HepG2 (cell line): Measurements from ENCODE around the gene KLK14. TPM values are rescaled to one million over a fixed set of nuclear protein-coding genes. Genes with fewer than 3 reads are reported as not detected.

Experiments used
- ATAC-seq: fragments of 200-7000 bp; cut with Tn5 transposase; 3 replicates; pipeline ENCODE4 v1.9.1; 2020; ENCODE audit warnings: mild to moderate bottlenecking, moderate library complexity
- BruUV-seq: library from RNA; stranded (reverse); fragments of 400-500 nt; replicated peaks from 2 replicates; lab custom pipeline; 2021; lab: Mats Ljungman, UMichigan
- CTCF ChIA-PET: fragments of 300-600 bp; formaldehyde crosslinking; extraction: SDS; loops from one replicate; lab custom pipeline; 2021; ENCODE audit warnings: low total read pairs, inconsistent platforms, low intra/inter-chr PET ratio; lab: Yijun Ruan, JAX
- POLR2A ChIA-PET: fragments of 350-600 bp; sonication (Branson Sonifier 250); formaldehyde crosslinking; loops from one replicate; lab custom pipeline; 2020; ENCODE audit warnings: antibody characterized with exemption, inconsistent platforms; lab: Yijun Ruan, JAX
- DNase-seq: peaks from one replicate; pipeline ENCODE4 v3.0.0-alpha.2; 2015; ENCODE audit warnings: low spot score
- FAIRE-seq: peaks from 3 replicates; lab custom pipeline; 2011; peaks lifted over from hg19 to GRCh38; lab: Jason Lieb, UNC
- H2AFZ ChIP-seq: one replicate; pipeline ENCODE4 v1.6.1; 2011; ENCODE audit warnings: low read length, inconsistent platforms
- H3K27ac ChIP-seq: fragments of 300-600 bp; 3 replicates; pipeline ENCODE4 v1.8.0; 2011; ENCODE audit warnings: mixed run types, mild to moderate bottlenecking, mixed read lengths, low read length, inconsistent platforms; ENCODE audit not compliant: insufficient read depth; ENCODE audit errors: extremely low read length
- H3K27me3 ChIP-seq, 2 experiments: fragments of 200-600 bp in 1 of 2; 2 replicates in 1 of 2; 3 replicates in 1 of 2; pipeline versions ENCODE4 v1.6.0 to v1.8.0; 2011; ENCODE audit warnings: low read length in 2 of 2, mild to moderate bottlenecking in 2 of 2, moderate library complexity in 2 of 2, inconsistent platforms in 1 of 2; ENCODE audit not compliant: insufficient read depth in 2 of 2, control insufficient read depth in 1 of 2
- H3K36me3 ChIP-seq, 2 experiments: fragments of 200-600 bp in 1 of 2; replicated peaks in 1 of 2; 2 replicates in 1 of 2; 3 replicates in 1 of 2; pipeline versions ENCODE4 v1.5.1 to v1.8.0; 2011; ENCODE audit warnings: low read length in 2 of 2, inconsistent platforms in 1 of 2; ENCODE audit not compliant: insufficient read depth in 2 of 2, control insufficient read depth in 1 of 2
- H3K4me1 ChIP-seq: 2 replicates; pipeline ENCODE4 v1.5.1; 2012; ENCODE audit warnings: low read length, inconsistent platforms; ENCODE audit not compliant: insufficient read depth
- H3K4me2 ChIP-seq: 2 replicates; pipeline ENCODE4 v1.6.0; 2011; ENCODE audit warnings: low read depth, low read length, inconsistent platforms
- H3K4me3 ChIP-seq, 3 experiments: fragments of 200-600 bp in 1 of 3; sonication (generic), shearing (Covaris generic) in 1 of 3; replicated peaks in 1 of 3; 2 replicates each; pipeline ENCODE4 v1.5.1; 2011 to 2016; ENCODE audit warnings: low read length in 3 of 3, inconsistent platforms in 2 of 3, low read depth in 2 of 3, mild to moderate bottlenecking in 2 of 3, control low read depth in 1 of 3, mixed read lengths in 1 of 3; ENCODE audit not compliant: insufficient read depth in 1 of 3
- H3K79me2 ChIP-seq: one replicate; pipeline ENCODE4 v1.6.1; 2011; ENCODE audit warnings: low read length, inconsistent platforms; ENCODE audit not compliant: insufficient read depth
- H3K9ac ChIP-seq: 2 replicates; pipeline ENCODE4 v1.6.0; 2011; ENCODE audit warnings: mild to moderate bottlenecking, low read depth, low read length, inconsistent platforms; ENCODE audit not compliant: insufficient read depth
- H3K9me3 ChIP-seq: 2 replicates; pipeline ENCODE4 v1.5.1; 2012; ENCODE audit warnings: mild to moderate bottlenecking, low read length
- H4K20me1 ChIP-seq: 2 replicates; pipeline ENCODE4 v1.6.0; 2011; ENCODE audit warnings: inconsistent platforms, mild to moderate bottlenecking, low read length, moderate library complexity; ENCODE audit not compliant: insufficient read depth
- DNMT1 ChIP-seq: sonication (generic); formaldehyde crosslinking; IDR thresholded peaks from 2 replicates; pipeline ENCODE4 v1.5.1; 2020; ENCODE audit warnings: mild to moderate bottlenecking, missing genetic modification reagents
- ETV6 ChIP-seq: sonication (generic); formaldehyde crosslinking; conservative IDR thresholded peaks from 2 replicates; pipeline ENCODE4 v1.4.0; 2020; ENCODE audit warnings: missing genetic modification reagents
- FOXA1 ChIP-seq, 2 experiments: fragments of 450-650 bp in 1 of 2; sonication (generic) in 1 of 2; formaldehyde crosslinking in 1 of 2; IDR thresholded peaks; 2 replicates each; pipeline versions ENCODE4 v1.4.0 to v1.6.1; 2016 to 2020; ENCODE audit warnings: missing genetic modification reagents in 1 of 2
- FOXO1 ChIP-seq: sonication (generic); formaldehyde crosslinking; IDR thresholded peaks from 2 replicates; pipeline ENCODE4 v1.4.0; 2020; ENCODE audit warnings: missing genetic modification reagents
- PRMT3 ChIP-seq: sonication (generic); formaldehyde crosslinking; IDR thresholded peaks from 2 replicates; pipeline ENCODE4 v1.8.1; 2022; ENCODE audit warnings: low read depth, mild to moderate bottlenecking, moderate library complexity, missing genetic modification reagents, borderline replicate concordance
- REXO4 ChIP-seq: sonication (generic); formaldehyde crosslinking; IDR thresholded peaks from 2 replicates; pipeline ENCODE4 v1.8.0; 2022; ENCODE audit warnings: missing genetic modification reagents, mild to moderate bottlenecking, borderline replicate concordance
- SMARCC2 ChIP-seq: fragments of 450-650 bp; IDR thresholded peaks from 2 replicates; pipeline ENCODE4 v1.6.1; 2017; ENCODE audit warnings: antibody characterized with exemption, mild to moderate bottlenecking
- SP2 ChIP-seq: sonication (generic); formaldehyde crosslinking; IDR thresholded peaks from 2 replicates; pipeline ENCODE4 v1.5.1; 2020; ENCODE audit warnings: mild to moderate bottlenecking, missing genetic modification reagents
- STAT6 ChIP-seq: sonication (generic); formaldehyde crosslinking; IDR thresholded peaks from 2 replicates; pipeline ENCODE4 v1.4.0; 2020; ENCODE audit warnings: missing genetic modification reagents, mild to moderate bottlenecking, borderline replicate concordance
- ZBTB1 ChIP-seq: sonication (generic); formaldehyde crosslinking; IDR thresholded peaks from 2 replicates; pipeline ENCODE4 v1.4.0; 2020; ENCODE audit warnings: missing genetic modification reagents, borderline replicate concordance
- ZBTB42 ChIP-seq: sonication (generic); formaldehyde crosslinking; IDR thresholded peaks from 2 replicates; pipeline ENCODE4 v1.5.0; 2020; ENCODE audit warnings: mild to moderate bottlenecking, missing genetic modification reagents
- ZNF367 ChIP-seq: sonication (generic); formaldehyde crosslinking; IDR thresholded peaks from 2 replicates; pipeline ENCODE4 v1.4.0; 2020; ENCODE audit warnings: missing genetic modification reagents, borderline replicate concordance
- ZNF460 ChIP-seq: sonication (generic); formaldehyde crosslinking; IDR thresholded peaks from 2 replicates; pipeline ENCODE4 v1.5.1; 2020; ENCODE audit warnings: missing genetic modification reagents, mild to moderate bottlenecking, borderline replicate concordance
- ZNF574 ChIP-seq: sonication (generic); formaldehyde crosslinking; IDR thresholded peaks from 2 replicates; pipeline ENCODE4 v1.4.0; 2020; ENCODE audit warnings: missing genetic modification reagents
- ZNF720 ChIP-seq: sonication (generic); formaldehyde crosslinking; IDR thresholded peaks from 2 replicates; pipeline ENCODE4 v1.4.0; 2020; ENCODE audit warnings: missing genetic modification reagents
- ZNF737 ChIP-seq: sonication (generic); formaldehyde crosslinking; IDR thresholded peaks from 2 replicates; pipeline ENCODE4 v1.5.0; 2020; ENCODE audit warnings: missing genetic modification reagents, mild to moderate bottlenecking, borderline replicate concordance
- WGBS: methylation state at CpG from one replicate; pipeline ENCODE4 v1.1.6; 2017; ENCODE audit warnings: low lambda C conversion rate; 5-methylcytosine and 5-hydroxymethylcytosine counted together
- in situ Hi-C: cut with HindIII; loops from 2 replicates; pipeline ENCODE4 v1.10.0; 2017; ENCODE audit warnings: low pct_unique_long_range_greater_than_20kb; ENCODE audit not compliant: extremely low pct_ligation_motif_present
- intact Hi-C: fragments of 100-400 bp; cut with micrococcal nuclease; formaldehyde crosslinking; loops from one replicate; pipeline ENCODE4 v1.10.0; 2022; ENCODE audit not compliant: unreplicated experiment
- polyA plus RNA-seq, 8 experiments: library from polyadenylated mRNA; depleted of rRNA in 3 of 8; stranded (reverse) in 7 of 8; unstranded in 1 of 8; fragments of >200 nt; fragmentation: Illumina TruSeq in 4 of 8; extraction: Trizol in 4 of 8; gene quantifications; 2 replicates each; pipeline versions ENCODE4 v1.2.1 to v1.2.3, GENCODE V29; 2011 to 2016; ENCODE audit warnings: low read depth in 4 of 8, missing spikeins in 1 of 8, mixed read lengths in 1 of 8; ENCODE audit not compliant: insufficient read depth in 1 of 8
- total RNA-seq, 5 experiments: library from RNA; depleted of rRNA; stranded (reverse); fragments of >200 nt; fragmentation: Illumina TruSeq; extraction: Trizol; gene quantifications; 2 replicates each; pipeline ENCODE4 v1.2.3, GENCODE V29; 2016; ENCODE audit warnings: low read depth in 1 of 5
- TF ChIP-seq, protein P1 (sequence below): sonication (generic); formaldehyde crosslinking; IDR thresholded peaks from 2 replicates; pipeline ENCODE4 v1.4.0; 2020; ENCODE audit warnings: missing genetic modification reagents

Gene KLK14
- total and polyA plus RNA-seq, 2 of the 13 experiments (the other 11 are each of a cell fraction or from before 2014, with no cell fraction given): not detected

GRCh38 chr19:51030631-51031030 is 52.1 kb downstream of the KLK14 start:
- Histone ChIP-seq H3K9ac (no peak overlapping the region), H3K27me3 (peaks cover 8 to 39% of the 10 kb centered on the region in 2 experiments; a peak in 4 of 5 replicates), H3K4me2 (no peak overlapping the region), H3K9me3 (no peaks in the 10 kb centered on the region), H3K4me3 (no peak overlapping the region), H2AFZ (no peak overlapping the region), H3K79me2 (no peaks in the 10 kb centered on the region), H3K27ac (no peak overlapping the region), H3K4me1 (no peaks in the 10 kb centered on the region), H4K20me1 (no peaks in the 10 kb centered on the region), H3K36me3 (no peaks in the 10 kb centered on the region)
- no peak for DNase-seq
- intact Hi-C loops: no loop called here
- whole genome bisulfite sequencing: 28% methylated on average over 13 of the region's 13 CpGs
- BruUV-seq: no TSS peak
- ChIA-PET CTCF (no interaction called here), POLR2A (no interaction called here)
- TF ChIP-seq ETV6 (no peak), STAT6 (CRISPR knock-in tag) (no peak), PRMT3 (CRISPR knock-in tag) (no peak), SP2 (CRISPR knock-in tag) (no peak), DNMT1 (no peak), SMARCC2 (no peak), ZNF574 (no peak), ZNF367 (CRISPR knock-in tag) (no peak), FOXA1 (IDR thresholded peaks at IDR 0.05) (no peak), FOXA1 (CRISPR knock-in tag; IDR thresholded peaks at IDR 0.05) (no peak), ZNF737 (CRISPR knock-in tag) (no peak), ZNF720 (CRISPR knock-in tag) (no peak), ZNF460 (CRISPR knock-in tag) (no peak), ZBTB1 (CRISPR knock-in tag) (no peak), FOXO1 (CRISPR knock-in tag) (no peak), ZBTB42 (CRISPR knock-in tag) (no peak), REXO4 (CRISPR knock-in tag) (no peak)
- TF ChIP-seq, protein P1, sequence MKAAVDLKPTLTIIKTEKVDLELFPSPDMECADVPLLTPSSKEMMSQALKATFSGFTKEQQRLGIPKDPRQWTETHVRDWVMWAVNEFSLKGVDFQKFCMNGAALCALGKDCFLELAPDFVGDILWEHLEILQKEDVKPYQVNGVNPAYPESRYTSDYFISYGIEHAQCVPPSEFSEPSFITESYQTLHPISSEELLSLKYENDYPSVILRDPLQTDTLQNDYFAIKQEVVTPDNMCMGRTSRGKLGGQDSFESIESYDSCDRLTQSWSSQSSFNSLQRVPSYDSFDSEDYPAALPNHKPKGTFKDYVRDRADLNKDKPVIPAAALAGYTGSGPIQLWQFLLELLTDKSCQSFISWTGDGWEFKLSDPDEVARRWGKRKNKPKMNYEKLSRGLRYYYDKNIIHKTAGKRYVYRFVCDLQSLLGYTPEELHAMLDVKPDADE (CRISPR knock-in tag): no peak
- in situ Hi-C loops: no loop called here
- no peak for ATAC-seq
- no peak for FAIRE-seq
